T-helper 9 cell (primary cell): ENCODE results near the gene KIF9.
"Not testable (repeated sequence)": the region's sequence is repeated elsewhere in the genome, so short reads cannot be mapped to it uniquely, and the experiment has no call there.

Experiments used
- DNase-seq: peaks from one replicate; pipeline ENCODE4 v3.0.0-alpha.2; 2020

The KIF9 gene

GRCh38 chr3:47180011-47180410 lies 102.6 kb downstream of the KIF9 start:
- DNase-seq: not testable (repeated sequence)
